Measurements from ENCODE around the gene CLN6.
A peak's percentile ranks its signal among the peaks of the same experiment; 100 is the strongest.

Gene CLN6

GRCh38 chr15:68192804-68193486 is 36.6 kb downstream of the CLN6 start:
- DNase-seq (ENCODE audit: insufficient read length, low spot score) (no peak), FAIRE-seq (no peak)
- no peak for TF ChIP-seq SPI1 (IDR thresholded peaks at IDR 0.05; ENCODE audit: low read depth, low read length)
- no peak for TF ChIP-seq POLR2A (IDR thresholded peaks at IDR 0.05; ENCODE audit: low read depth, low read length)
- no peak for TF ChIP-seq PAX5 (IDR thresholded peaks at IDR 0.05; ENCODE audit: insufficient read depth, low read length, severe bottlenecking)
- TF ChIP-seq POU2F2 (IDR thresholded peaks at IDR 0.05; ENCODE audit: low read depth, low read length), result no peak
- no peak for TF ChIP-seq POLR2AphosphoS5 (IDR thresholded peaks at IDR 0.05; ENCODE audit: low read depth, low read length)
- TF ChIP-seq TAF1 (IDR thresholded peaks at IDR 0.05; ENCODE audit: low read depth, low read length), result no peak

DNA sequence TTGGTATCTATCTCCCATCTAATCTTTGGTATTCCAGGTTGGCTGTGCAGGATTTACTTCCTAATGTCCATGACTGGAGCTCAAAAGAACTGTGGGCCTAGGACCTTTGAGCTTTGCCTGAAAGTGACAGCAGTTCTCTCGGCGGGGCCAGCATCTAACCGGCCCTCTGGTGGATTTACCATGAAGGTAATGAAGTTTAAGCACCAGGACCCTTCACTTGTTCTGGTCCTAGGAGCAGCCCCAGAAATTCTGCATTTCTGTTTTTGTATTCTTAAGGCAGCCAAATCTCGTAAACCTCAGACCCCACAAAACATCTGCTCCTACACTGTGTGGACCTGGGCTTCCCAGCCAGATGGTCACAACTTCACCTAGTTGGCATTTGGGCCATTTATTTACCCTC is 37.4 kb downstream of the CLN6 start:
- TF ChIP-seq PAX5 (IDR thresholded peaks at IDR 0.05; ENCODE audit: insufficient read depth, low read length, severe bottlenecking) (no peak), POLR2A (IDR thresholded peaks at IDR 0.05; ENCODE audit: low read depth, low read length) (no peak), POU2F2 (IDR thresholded peaks at IDR 0.05; ENCODE audit: low read depth, low read length) (no peak), TAF1 (IDR thresholded peaks at IDR 0.05; ENCODE audit: low read depth, low read length) (no peak), SPI1 (IDR thresholded peaks at IDR 0.05; ENCODE audit: low read depth, low read length) (no peak), POLR2AphosphoS5 (IDR thresholded peaks at IDR 0.05; ENCODE audit: low read depth, low read length) (no peak)
- DNase-seq (ENCODE audit: insufficient read length, low spot score) (no peak), FAIRE-seq (no peak)

DNA sequence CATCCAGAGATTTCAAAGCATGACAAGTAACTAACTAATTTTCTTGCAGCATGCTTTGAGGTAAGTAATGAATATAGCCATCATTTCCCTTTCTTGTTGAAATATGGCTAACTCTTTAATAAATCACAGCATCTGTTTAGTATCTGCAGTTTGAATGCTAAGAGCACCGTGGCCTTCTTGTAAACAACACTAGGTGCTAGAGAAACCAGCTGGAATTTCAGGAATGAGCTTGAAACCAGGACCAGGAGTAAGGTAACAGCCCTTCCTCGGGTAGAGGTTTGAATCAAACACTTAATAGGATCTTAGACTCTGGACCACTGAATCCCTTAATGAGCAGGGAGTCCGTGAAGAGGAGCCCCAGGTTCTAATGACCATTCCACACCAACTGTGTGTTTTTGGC is 38.0 kb downstream of the CLN6 start:
- DNase-seq (ENCODE audit: insufficient read length, low spot score) (no peak), FAIRE-seq (no peak)
- TF ChIP-seq POLR2AphosphoS5 (IDR thresholded peaks at IDR 0.05; ENCODE audit: low read depth, low read length) (no peak), POLR2A (IDR thresholded peaks at IDR 0.05; ENCODE audit: low read depth, low read length) (no peak), POU2F2 (IDR thresholded peaks at IDR 0.05; ENCODE audit: low read depth, low read length) (no peak), PAX5 (IDR thresholded peaks at IDR 0.05; ENCODE audit: insufficient read depth, low read length, severe bottlenecking) (no peak), SPI1 (IDR thresholded peaks at IDR 0.05; ENCODE audit: low read depth, low read length) (no peak), TAF1 (IDR thresholded peaks at IDR 0.05; ENCODE audit: low read depth, low read length) (no peak)

DNA sequence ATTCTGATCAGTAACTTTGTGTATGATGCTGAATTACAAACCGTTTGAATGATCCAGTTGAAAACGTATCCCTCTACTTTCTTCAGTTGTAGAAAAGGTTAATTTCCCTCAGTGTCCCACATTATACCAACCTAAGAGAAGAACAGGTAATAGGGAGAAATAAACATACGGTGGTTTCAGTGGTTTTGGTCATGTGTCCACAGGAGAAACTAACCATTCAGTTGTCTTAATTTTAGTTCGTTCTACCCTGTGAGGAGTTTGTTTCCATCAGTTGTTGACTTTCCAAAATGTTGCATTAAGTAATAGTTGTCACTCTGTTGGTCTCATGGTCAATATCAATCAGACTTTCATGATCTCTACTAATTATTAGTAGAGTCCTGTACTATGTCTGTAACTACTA is 39.5 kb downstream of the CLN6 start:
- TF ChIP-seq POLR2AphosphoS5 (IDR thresholded peaks at IDR 0.05; ENCODE audit: low read depth, low read length) (no peak), POU2F2 (IDR thresholded peaks at IDR 0.05; ENCODE audit: low read depth, low read length) (no peak), PAX5 (IDR thresholded peaks at IDR 0.05; ENCODE audit: insufficient read depth, low read length, severe bottlenecking) (no peak), POLR2A (IDR thresholded peaks at IDR 0.05; ENCODE audit: low read depth, low read length) (no peak), TAF1 (IDR thresholded peaks at IDR 0.05; ENCODE audit: low read depth, low read length) (no peak), SPI1 (IDR thresholded peaks at IDR 0.05; ENCODE audit: low read depth, low read length) (no peak)
- FAIRE-seq, result peak; percentile 74

DNA sequence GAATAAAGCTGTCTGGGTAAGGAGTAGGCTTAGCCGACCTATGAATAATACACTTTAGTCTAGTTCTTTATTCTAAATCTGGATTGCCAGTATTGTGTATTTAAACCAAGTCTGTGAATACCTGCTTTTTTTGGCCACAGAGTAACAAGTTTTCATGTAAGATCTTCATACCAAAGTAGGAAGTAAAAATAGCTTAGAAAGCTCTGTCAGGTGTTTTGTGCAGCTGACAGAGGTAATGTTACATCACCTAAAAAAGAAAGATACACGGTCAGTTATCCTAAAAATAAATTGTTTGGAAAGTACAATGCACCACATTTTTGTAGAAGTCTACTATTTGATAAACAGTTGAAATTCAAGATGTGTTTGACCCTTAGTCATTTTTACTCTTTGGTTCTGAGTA is 40.9 kb downstream of the CLN6 start:
- FAIRE-seq (peak; percentile 5), DNase-seq (ENCODE audit: insufficient read length, low spot score) (no peak)
- TF ChIP-seq POU2F2 (IDR thresholded peaks at IDR 0.05; ENCODE audit: low read depth, low read length), result no peak
- no peak for TF ChIP-seq PAX5 (IDR thresholded peaks at IDR 0.05; ENCODE audit: insufficient read depth, low read length, severe bottlenecking)
- TF ChIP-seq POLR2A (IDR thresholded peaks at IDR 0.05; ENCODE audit: low read depth, low read length), result no peak
- no peak for TF ChIP-seq SPI1 (IDR thresholded peaks at IDR 0.05; ENCODE audit: low read depth, low read length)
- TF ChIP-seq POLR2AphosphoS5 (IDR thresholded peaks at IDR 0.05; ENCODE audit: low read depth, low read length), result no peak
- no peak for TF ChIP-seq TAF1 (IDR thresholded peaks at IDR 0.05; ENCODE audit: low read depth, low read length)

More for the DNA sequence above, 39.5 kb downstream of the CLN6 start:
- DNase-seq (ENCODE audit: insufficient read length, low spot score), result no peak

DNA sequence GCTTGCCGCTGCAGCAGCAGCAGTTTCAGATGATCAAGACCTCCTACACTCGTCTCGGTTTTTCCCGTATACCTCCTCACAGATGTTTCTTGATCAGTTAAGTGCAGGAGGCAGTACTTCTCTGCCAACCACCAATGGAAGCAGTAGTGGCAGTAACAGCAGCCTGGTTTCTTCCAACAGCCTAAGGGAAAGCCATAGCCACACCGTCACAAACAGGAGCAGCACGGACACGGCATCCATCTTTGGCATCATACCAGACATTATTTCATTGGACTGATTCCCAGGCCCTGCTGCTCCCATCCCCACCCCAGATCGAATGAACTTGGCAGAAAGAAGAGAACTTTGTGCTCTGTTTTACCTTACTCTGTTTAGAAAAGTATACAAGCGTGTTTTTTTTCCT is 42.0 kb downstream of the CLN6 start:
- FAIRE-seq (peak; percentile 62), DNase-seq (ENCODE audit: insufficient read length, low spot score) (no peak)
- TF ChIP-seq POLR2AphosphoS5 (IDR thresholded peaks at IDR 0.05; ENCODE audit: low read depth, low read length), result no peak
- TF ChIP-seq PAX5 (IDR thresholded peaks at IDR 0.05; ENCODE audit: insufficient read depth, low read length, severe bottlenecking), result no peak
- no peak for TF ChIP-seq POLR2A (IDR thresholded peaks at IDR 0.05; ENCODE audit: low read depth, low read length)
- no peak for TF ChIP-seq SPI1 (IDR thresholded peaks at IDR 0.05; ENCODE audit: low read depth, low read length)
- no peak for TF ChIP-seq POU2F2 (IDR thresholded peaks at IDR 0.05; ENCODE audit: low read depth, low read length)
- no peak for TF ChIP-seq TAF1 (IDR thresholded peaks at IDR 0.05; ENCODE audit: low read depth, low read length)

DNA sequence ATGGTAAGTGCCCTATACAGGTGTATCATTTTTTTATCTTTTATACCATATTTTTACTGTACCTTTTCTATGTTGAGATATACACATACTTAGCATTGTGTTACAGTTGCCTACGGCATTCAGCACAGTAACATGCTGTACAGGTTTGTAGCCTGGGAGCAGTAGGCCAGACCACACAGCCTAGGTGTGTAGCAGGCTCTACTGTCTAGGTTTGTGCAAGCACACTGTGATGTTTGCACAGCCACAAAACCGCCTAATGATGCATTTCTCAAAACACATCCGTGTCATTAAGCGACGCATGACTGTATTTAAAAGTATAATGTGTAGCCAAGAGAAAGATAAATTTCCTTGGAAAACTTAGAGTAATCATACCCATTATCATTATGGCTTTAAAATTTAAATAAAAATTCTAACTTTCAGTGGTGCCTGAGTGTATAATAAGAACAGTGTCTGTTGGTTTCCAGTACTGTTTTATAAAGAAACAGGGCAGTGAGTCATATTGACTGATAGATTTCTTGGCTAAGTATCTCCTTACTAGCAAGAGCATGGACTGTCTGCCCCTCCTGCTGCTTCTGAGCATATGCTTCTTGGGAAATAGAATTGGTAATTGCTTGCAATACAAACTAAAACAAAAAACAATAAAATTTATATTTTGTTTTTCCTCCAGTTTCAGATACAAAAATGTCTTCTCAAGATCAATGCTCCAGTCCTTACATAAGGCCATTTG is 42.7 kb downstream of the CLN6 start:
- FAIRE-seq (peak; percentile 35), DNase-seq (ENCODE audit: insufficient read length, low spot score) (no peak)
- TF ChIP-seq POU2F2 (IDR thresholded peaks at IDR 0.05; ENCODE audit: low read depth, low read length) (no peak), SPI1 (IDR thresholded peaks at IDR 0.05; ENCODE audit: low read depth, low read length) (no peak)

DNA sequence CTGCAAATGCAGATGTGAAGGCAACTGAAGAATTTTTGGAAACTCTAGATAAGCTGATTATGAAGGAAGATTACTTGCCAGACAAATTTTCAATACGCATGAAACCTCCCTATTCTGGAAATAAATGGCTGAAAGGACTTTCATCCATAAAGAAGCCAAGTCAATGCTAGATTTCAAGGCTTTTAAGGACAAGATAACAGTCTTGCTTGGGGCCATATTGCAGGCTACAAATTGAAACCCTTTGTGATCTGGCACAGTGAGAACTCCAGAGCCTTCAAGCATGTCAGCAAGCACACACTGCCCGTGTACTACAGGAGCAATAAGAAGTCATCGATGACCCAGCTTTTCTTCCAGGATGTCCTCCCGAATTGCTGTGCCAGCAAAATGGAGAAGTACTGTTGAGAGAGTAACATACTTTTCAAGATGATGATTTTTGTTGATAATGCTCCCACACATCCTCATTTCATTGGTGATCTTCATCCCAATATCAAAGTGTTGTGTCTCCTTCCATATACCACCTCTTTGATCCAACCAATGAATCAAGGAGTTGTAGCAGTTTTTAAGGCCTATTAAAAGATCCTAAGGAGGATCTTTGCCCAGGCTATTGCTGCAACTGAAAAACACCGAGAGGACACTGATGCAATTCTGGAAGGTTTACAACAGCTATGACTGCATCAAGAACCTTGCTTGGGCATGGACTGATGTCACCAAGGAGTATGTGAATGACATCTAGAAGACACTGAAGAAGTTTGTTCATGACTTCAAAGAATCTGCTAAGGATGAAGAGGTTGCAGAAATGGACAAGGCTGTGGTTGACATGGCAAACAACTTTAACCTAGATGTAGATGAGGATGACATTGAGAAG is 44.7 kb downstream of the CLN6 start:
- no peak for TF ChIP-seq POU2F2 (IDR thresholded peaks at IDR 0.05; ENCODE audit: low read depth, low read length)
- TF ChIP-seq TAF1 (IDR thresholded peaks at IDR 0.05; ENCODE audit: low read depth, low read length), result no peak
- TF ChIP-seq POLR2AphosphoS5 (IDR thresholded peaks at IDR 0.05; ENCODE audit: low read depth, low read length), result no peak
- TF ChIP-seq SPI1 (IDR thresholded peaks at IDR 0.05; ENCODE audit: low read depth, low read length), result no peak
- no peak for TF ChIP-seq PAX5 (IDR thresholded peaks at IDR 0.05; ENCODE audit: insufficient read depth, low read length, severe bottlenecking)
- no peak for TF ChIP-seq POLR2A (IDR thresholded peaks at IDR 0.05; ENCODE audit: low read depth, low read length)
- FAIRE-seq, result no peak
- DNase-seq (ENCODE audit: insufficient read length, low spot score), result no peak
